ENCODE results near the gene RNF13.
"Not testable (repeated sequence)": the region's sequence is repeated elsewhere in the genome, so short reads cannot be mapped to it uniquely, and the experiment has no call there.

RNF13 gene

GRCh38 chr3:149830902-149831301 is 17.9 kb downstream of the RNF13 start:
- no peaks in the 10 kb centered on the region for H3K36me3 ChIP-seq
- no peak overlapping the region for H3K27ac ChIP-seq
- H3K4me3 ChIP-seq (ENCODE audit: low read depth, low read length) = no peak overlapping the region
- H3K9me3 ChIP-seq (ENCODE audit: severe bottlenecking) = peaks cover 8% of the 10 kb centered on the region
- no peak for TF ChIP-seq CTCF (IDR thresholded peaks at IDR 0.05; ENCODE audit: low read depth, low read length)
- H3K27me3 ChIP-seq (ENCODE audit: insufficient read depth, low read depth, severe bottlenecking) = no peaks in the 10 kb centered on the region
- no peak for DNase-seq

- H3K4me3 ChIP-seq (ENCODE audit: low read depth, low read length) = no peak overlapping the region
- H3K9me3 ChIP-seq (ENCODE audit: severe bottlenecking) = peaks cover 8% of the 10 kb centered on the region
- no peaks in the 10 kb centered on the region for H3K36me3 ChIP-seq
- H3K27ac ChIP-seq = no peak overlapping the region
- no peak for DNase-seq
- no peak for TF ChIP-seq CTCF (IDR thresholded peaks at IDR 0.05; ENCODE audit: low read depth, low read length)
- H3K27me3 ChIP-seq (ENCODE audit: insufficient read depth, low read depth, severe bottlenecking) = no peaks in the 10 kb centered on the region
Observed at GRCh38 chr3:149831321-149831720, 18.3 kb downstream of the RNF13 start.

- no peak overlapping the region for H3K4me3 ChIP-seq (ENCODE audit: low read depth, low read length)
- H3K27me3 ChIP-seq (ENCODE audit: insufficient read depth, low read depth, severe bottlenecking) = no peaks in the 10 kb centered on the region
- DNase-seq = no peak
- peaks cover 8% of the 10 kb centered on the region for H3K9me3 ChIP-seq (ENCODE audit: severe bottlenecking)
- no peak for TF ChIP-seq CTCF (IDR thresholded peaks at IDR 0.05; ENCODE audit: low read depth, low read length)
- H3K27ac ChIP-seq = no peak overlapping the region
- H3K36me3 ChIP-seq = no peaks in the 10 kb centered on the region
Observed at GRCh38 chr3:149832086-149832485, 19.1 kb downstream of the RNF13 start.

- Histone ChIP-seq H3K4me3 (ENCODE audit: low read depth, low read length) (no peak overlapping the region), H3K36me3 (no peaks in the 10 kb centered on the region), H3K9me3 (ENCODE audit: severe bottlenecking) (peaks cover 8% of the 10 kb centered on the region), H3K27me3 (ENCODE audit: insufficient read depth, low read depth, severe bottlenecking) (no peaks in the 10 kb centered on the region), H3K27ac (no peak overlapping the region)
- no peak for DNase-seq
- TF ChIP-seq CTCF (IDR thresholded peaks at IDR 0.05; ENCODE audit: low read depth, low read length) = no peak
Observed at GRCh38 chr3:149833241-149833640, 20.2 kb downstream of the RNF13 start.

- not testable (repeated sequence) for DNase-seq; H3K27me3 ChIP-seq (ENCODE audit: insufficient read depth, low read depth, severe bottlenecking); H3K9me3 ChIP-seq (ENCODE audit: severe bottlenecking); H3K27ac ChIP-seq; H3K36me3 ChIP-seq; H3K4me3 ChIP-seq (ENCODE audit: low read depth, low read length)
Observed at GRCh38 chr3:149838491-149838890, 25.5 kb downstream of the RNF13 start.

- H3K4me3 ChIP-seq (ENCODE audit: low read depth, low read length); H3K27ac ChIP-seq; H3K9me3 ChIP-seq (ENCODE audit: severe bottlenecking); H3K27me3 ChIP-seq (ENCODE audit: insufficient read depth, low read depth, severe bottlenecking); H3K36me3 ChIP-seq; DNase-seq: not testable (repeated sequence)
Observed at GRCh38 chr3:149839469-149839868, 26.5 kb downstream of the RNF13 start.

GRCh38 chr3:149839896-149840295 is 26.9 kb downstream of the RNF13 start:
- Histone ChIP-seq H3K36me3 (no peaks in the 10 kb centered on the region), H3K27me3 (ENCODE audit: insufficient read depth, low read depth, severe bottlenecking) (no peaks in the 10 kb centered on the region), H3K4me3 (ENCODE audit: low read depth, low read length) (no peak overlapping the region), H3K9me3 (ENCODE audit: severe bottlenecking) (no peaks in the 10 kb centered on the region), H3K27ac (no peak overlapping the region)
- no peak for DNase-seq
- no peak for TF ChIP-seq CTCF (IDR thresholded peaks at IDR 0.05; ENCODE audit: low read depth, low read length)
